ENCODE measurements around the gene LYZL1. TPM values are rescaled to one million over a fixed set of nuclear protein-coding genes. Genes with fewer than 3 reads are reported as not detected.
"Not testable (repeated sequence)": the region's sequence is repeated elsewhere in the genome, so short reads cannot be mapped to it uniquely, and the experiment has no call there.

The LYZL1 gene
- total and polyA plus RNA-seq, 3 donors from 2014 or later = 37.0 to 91.3 (median 67.6) TPM

GRCh38 chr10:29285624-29286051 lies 3.2 kb upstream of the LYZL1 start:
- Histone ChIP-seq H3K4me1 (no peaks in the 10 kb centered on the region), H3K27ac (no peak overlapping the region), H3K4me3 (no peak overlapping the region), H3K36me3 (ENCODE audit: low read depth, missing control alignments) (no peaks in the 10 kb centered on the region), H3K27me3 (no peaks in the 10 kb centered on the region), H3K9me3 (no peaks in the 10 kb centered on the region)
- 79 to 95% methylated on average over 4 of the region's 4 CpGs for WGBS, 2 donors
- intact Hi-C loops (cut with DNase I; ENCODE audit: low total_unique reads) = no loop called here
- TF ChIP-seq POLR2A (IDR thresholded peaks at IDR 0.05) = no peak
- no peak for TF ChIP-seq CTCF (IDR thresholded peaks at IDR 0.05)
- no peak for DNase-seq

- TF ChIP-seq CTCF (IDR thresholded peaks at IDR 0.05) (no peak), POLR2A (IDR thresholded peaks at IDR 0.05) (no peak)
- intact Hi-C loops (cut with DNase I; ENCODE audit: low total_unique reads) = no loop called here
- Histone ChIP-seq H3K27me3 (no peaks in the 10 kb centered on the region), H3K4me1 (no peaks in the 10 kb centered on the region), H3K9me3 (no peaks in the 10 kb centered on the region), H3K27ac (no peak overlapping the region), H3K36me3 (ENCODE audit: low read depth, missing control alignments) (no peaks in the 10 kb centered on the region), H3K4me3 (no peak overlapping the region)
- WGBS, 2 donors = 75 to 80% methylated on average over 4 of the region's 4 CpGs
- DNase-seq = no peak
Observed at GRCh38 chr10:29287635-29288034, 1.2 kb upstream of the LYZL1 start.

GRCh38 chr10:29291561-29291960 lies 2.7 kb downstream of the LYZL1 start:
- H3K4me1 ChIP-seq; H3K27me3 ChIP-seq; intact Hi-C loops (cut with DNase I; ENCODE audit: low total_unique reads); H3K9me3 ChIP-seq; H3K4me3 ChIP-seq; DNase-seq; H3K36me3 ChIP-seq (ENCODE audit: low read depth, missing control alignments); H3K27ac ChIP-seq: not testable (repeated sequence)
- WGBS, 2 donors = 67 to 79% methylated on average over 7 to 9 of the region's 10 CpGs

GRCh38 chr10:29292406-29292805 lies 3.5 kb downstream of the LYZL1 start:
- H3K4me1 ChIP-seq; intact Hi-C loops (cut with DNase I; ENCODE audit: low total_unique reads); H3K9me3 ChIP-seq; H3K27ac ChIP-seq; DNase-seq; H3K36me3 ChIP-seq (ENCODE audit: low read depth, missing control alignments); H3K4me3 ChIP-seq; H3K27me3 ChIP-seq: not testable (repeated sequence)
- 93 to 100% methylated on average over 3 to 13 of the region's 13 CpGs for WGBS, 2 donors

GRCh38 chr10:29295813-29296212 lies 6.9 kb downstream of the LYZL1 start:
- H3K4me1 ChIP-seq = no peaks in the 10 kb centered on the region
- no peaks in the 10 kb centered on the region for H3K27me3 ChIP-seq
- intact Hi-C loops (cut with DNase I; ENCODE audit: low total_unique reads) = no loop called here
- H3K9me3 ChIP-seq = no peaks in the 10 kb centered on the region
- TF ChIP-seq POLR2A (IDR thresholded peaks at IDR 0.05) (no peak), CTCF (IDR thresholded peaks at IDR 0.05) (no peak)
- 73 to 80% methylated on average over 2 of the region's 2 CpGs for WGBS, 2 donors
- no peaks in the 10 kb centered on the region for H3K36me3 ChIP-seq (ENCODE audit: low read depth, missing control alignments)
- no peak overlapping the region for H3K27ac ChIP-seq
- no peak for DNase-seq
- no peak overlapping the region for H3K4me3 ChIP-seq

- Histone ChIP-seq H3K27me3 (no peaks in the 10 kb centered on the region), H3K4me3 (no peak overlapping the region), H3K9me3 (no peaks in the 10 kb centered on the region), H3K27ac (no peak overlapping the region), H3K4me1 (no peaks in the 10 kb centered on the region), H3K36me3 (ENCODE audit: low read depth, missing control alignments) (no peaks in the 10 kb centered on the region)
- DNase-seq = no peak
- WGBS, 2 donors = 76 to 97% methylated on average over 1 of the region's 1 CpG
- TF ChIP-seq POLR2A (IDR thresholded peaks at IDR 0.05) = no peak
- TF ChIP-seq CTCF (IDR thresholded peaks at IDR 0.05) = no peak
- intact Hi-C loops (cut with DNase I; ENCODE audit: low total_unique reads) = no loop called here
Observed at GRCh38 chr10:29297678-29298077, 8.8 kb downstream of the LYZL1 start.

All from testis (tissue), 3 donors.